GM19395 (cell line): Measurements from ENCODE around the gene SNAP47.

ENCODE experiments used
- ATAC-seq: cut with Tn5 transposase; IDR thresholded peaks from one replicate; pipeline ENCODE4 v1.9.1; 2021; ENCODE audit warnings: mild to moderate bottlenecking, moderate library complexity; ENCODE audit not compliant: unreplicated experiment

SNAP47 gene

DNA sequence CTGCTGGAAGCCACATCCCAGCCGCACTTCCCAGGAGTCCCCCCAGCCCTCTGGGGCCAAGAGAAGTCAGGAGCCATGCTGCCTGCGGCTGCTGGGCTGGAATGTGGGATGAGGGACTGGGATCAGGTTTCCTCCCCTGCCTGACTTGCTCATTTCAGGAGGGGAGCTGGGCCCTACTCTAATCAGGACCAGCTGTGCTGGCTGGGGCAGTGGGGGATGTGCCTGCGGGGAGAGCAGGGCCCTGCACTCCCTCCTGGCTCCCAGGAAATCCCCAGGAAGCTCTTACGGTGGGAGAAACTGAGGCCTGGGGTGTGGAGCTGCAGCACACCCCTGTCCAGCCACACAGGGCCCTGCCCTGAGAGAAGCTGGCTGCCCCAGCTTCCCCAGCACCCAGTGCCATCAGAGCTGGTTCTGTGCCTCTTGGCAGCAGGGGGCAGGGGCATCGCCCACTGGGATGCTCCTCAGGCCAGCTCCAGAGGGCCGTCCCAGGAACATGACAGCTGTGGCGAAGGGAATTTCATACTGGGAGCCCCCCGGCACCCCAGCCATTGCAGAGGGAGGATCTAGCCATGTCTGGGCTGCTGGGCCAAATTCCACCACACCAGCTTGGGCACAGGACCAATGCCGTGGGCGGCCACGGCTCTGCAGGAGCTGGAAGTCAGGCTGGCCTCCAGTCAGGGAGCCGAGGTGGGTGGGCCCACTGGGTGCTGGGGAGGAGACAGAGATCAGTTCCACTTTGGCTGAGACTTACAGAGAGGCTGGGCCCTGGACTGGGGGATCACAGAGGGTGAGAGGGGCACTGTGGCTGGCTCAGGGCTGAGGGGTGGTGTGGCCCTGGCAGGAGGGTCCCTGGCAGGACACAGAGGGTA lies 58.9 kb downstream of the SNAP47 start:
- no peak for ATAC-seq

DNA sequence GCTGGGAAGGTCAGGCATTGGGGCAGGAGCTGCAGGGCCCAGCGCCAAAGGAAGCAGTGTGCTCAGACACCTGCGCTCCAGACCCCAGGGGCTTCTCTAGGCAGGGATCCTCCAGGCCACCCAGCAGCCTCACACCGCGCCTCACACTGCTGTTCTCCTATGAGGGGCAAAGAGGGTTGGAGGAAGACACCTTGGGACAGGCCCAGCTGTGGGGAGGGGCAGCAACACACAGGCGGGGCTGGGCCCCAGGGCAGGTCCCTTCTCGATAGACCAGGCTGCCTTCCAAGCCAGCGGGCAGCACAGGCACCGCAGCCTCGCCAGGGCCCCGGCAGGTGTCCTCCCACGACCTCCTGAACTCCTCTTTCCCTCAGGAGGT lies 59.6 kb downstream of the SNAP47 start:
- ATAC-seq, result no peak

DNA sequence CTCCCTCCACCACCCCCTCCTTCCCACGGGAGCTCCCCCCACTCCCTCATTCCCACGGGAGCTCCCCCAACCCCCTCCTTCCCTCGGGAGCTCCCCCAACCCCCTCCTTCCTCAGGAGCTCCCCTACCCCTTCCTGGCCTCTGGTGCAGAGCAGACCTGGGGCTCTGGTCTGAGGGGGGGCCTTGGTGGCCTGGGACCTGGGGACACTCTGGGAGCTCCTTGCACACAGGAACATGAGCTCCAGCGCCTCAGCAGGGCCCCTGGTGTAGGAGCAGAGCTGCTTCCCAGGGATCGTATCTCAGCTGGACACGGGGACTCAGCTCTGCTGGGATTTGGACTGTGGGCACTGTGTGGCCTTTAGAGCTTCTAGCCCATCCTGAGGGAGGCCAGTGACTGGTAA lies 60.5 kb downstream of the SNAP47 start:
- no peak for ATAC-seq

DNA sequence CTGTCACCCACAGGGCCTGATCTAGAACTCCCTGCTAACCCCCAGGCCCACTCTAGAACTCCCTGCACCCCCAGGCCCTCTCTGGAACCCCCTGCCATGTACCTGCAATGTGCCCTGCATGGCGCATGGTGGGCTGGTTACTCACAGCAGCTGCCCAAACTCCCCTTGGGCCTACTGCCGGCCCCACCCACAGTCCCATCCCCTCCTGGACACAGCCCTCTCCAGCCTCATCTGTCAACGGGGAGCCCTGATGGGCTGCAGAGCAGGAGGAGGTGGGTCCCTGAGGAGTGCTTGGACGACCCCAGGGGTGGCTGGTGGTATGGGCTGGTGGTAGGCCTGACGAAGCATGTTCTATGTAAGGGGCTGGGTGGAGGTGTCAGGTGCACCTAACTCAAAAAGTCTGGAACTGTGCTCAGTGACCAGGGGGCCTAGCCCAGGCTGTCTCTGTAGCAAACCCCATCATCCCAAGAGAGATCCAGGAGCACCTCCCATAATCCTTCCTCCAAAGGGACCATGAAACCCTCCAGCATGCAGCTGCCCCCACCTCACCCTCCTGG lies 61.2 kb downstream of the SNAP47 start:
- no peak for ATAC-seq

DNA sequence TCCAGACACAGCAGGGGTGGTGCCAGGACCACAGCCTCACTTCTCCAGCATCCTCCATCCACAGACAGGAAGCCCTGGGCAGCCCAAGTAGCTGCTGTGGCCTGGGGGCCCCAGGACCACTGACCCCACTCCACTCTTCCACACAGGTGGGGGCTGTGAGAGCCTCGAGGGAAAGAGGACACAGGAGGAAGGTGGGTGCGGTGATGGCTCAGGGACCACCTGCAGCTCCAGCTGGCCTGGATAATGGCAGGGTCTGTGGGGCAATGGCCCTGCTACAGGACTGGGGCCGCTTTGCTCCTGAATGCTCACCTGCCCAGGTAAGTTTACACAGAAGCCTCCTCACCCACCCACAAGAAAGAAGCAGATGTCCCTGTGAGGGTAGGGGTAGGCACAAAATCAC lies 61.9 kb downstream of the SNAP47 start:
- no peak for ATAC-seq

DNA sequence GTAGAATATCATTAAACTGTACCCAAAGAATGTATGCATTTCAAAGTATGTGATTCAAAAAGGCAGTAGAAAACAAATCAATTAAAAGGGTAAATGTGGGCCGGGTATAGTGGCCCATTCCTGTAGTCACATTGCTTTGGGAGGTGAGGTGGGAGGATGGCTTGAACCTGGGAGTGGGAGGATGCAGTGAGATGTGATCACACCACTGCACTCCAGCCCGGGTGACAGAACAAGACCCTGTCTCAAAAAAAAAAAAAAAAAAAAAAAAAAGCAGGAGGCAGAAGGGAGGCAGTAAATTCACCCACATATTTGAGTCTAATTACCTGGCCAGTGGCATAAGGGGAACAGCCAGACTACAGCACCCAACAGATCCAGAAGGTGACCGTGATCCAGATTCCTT lies 62.4 kb downstream of the SNAP47 start:
- ATAC-seq, result no peak

DNA sequence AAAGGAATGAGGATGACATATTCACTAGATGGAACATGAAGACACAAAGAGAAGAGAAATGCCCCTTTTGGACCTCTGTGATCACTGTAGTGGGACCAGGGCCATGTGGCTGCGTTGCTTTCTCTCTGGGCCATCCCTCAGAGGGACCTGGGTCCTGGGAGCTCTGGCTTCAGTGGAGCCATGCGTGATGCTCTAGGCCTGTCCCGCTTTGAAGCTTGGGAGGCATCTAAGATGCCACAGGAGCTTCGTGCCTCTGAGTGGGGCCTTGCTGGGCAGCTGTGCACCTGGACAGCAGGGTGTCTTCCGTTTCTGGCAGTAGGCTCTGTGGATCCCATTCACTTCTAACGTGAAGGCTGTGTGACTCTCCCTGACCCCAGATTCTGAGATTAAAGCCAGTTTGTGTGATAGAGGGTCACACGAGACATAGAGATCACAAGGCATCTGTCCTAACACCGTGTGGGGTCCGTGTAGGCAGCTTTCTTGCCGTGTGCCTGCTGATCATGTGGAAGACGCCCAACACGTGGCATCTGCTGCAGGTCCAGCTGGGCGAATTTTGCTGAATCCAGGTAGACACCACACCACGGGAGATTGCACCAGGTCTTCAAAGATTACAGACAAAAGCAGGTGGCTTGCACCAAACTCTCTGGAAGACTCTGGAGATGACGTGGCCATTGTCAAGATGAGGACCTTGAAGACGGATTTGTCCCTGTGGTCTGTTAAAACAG lies 63.0 kb downstream of the SNAP47 start:
- ATAC-seq, result no peak

DNA sequence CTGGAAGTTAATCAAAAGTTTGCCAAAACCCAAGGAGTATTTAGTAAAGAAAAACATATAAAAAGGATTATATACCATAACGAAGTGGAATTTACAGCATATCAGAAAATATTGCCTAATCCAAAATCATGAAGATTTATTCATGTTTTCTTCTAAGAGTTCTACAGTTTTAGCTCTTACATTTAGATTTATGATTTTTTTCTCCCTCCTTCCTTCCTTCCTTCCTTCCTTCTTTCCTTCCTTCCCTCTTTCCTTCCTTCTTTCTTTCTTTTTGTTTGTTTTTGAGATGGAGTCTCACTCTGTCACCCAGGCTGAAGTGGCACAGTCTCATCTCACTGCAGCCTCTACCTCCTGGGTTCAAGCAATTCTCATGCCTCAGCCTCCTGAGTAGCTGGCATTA lies 64.5 kb downstream of the SNAP47 start:
- no peak for ATAC-seq

DNA sequence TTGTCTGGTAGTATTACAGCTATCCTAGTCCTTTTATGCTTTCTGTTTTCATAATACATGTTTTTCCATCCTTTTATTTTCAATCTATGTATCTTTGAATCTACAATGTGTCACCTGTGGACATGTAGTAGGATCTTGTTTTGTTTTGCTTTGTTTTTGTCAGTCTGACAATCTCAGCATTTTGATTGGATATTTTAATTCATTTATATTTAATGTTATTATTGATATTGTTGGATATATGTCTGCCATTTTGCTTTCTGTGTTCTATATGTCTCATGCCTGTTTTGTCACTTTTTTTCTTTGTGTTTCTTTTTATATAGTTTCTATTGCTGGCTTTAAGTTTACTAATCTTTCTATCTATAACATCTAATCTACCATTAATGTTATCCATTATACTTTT lies 68.7 kb downstream of the SNAP47 start:
- ATAC-seq, result no peak

DNA sequence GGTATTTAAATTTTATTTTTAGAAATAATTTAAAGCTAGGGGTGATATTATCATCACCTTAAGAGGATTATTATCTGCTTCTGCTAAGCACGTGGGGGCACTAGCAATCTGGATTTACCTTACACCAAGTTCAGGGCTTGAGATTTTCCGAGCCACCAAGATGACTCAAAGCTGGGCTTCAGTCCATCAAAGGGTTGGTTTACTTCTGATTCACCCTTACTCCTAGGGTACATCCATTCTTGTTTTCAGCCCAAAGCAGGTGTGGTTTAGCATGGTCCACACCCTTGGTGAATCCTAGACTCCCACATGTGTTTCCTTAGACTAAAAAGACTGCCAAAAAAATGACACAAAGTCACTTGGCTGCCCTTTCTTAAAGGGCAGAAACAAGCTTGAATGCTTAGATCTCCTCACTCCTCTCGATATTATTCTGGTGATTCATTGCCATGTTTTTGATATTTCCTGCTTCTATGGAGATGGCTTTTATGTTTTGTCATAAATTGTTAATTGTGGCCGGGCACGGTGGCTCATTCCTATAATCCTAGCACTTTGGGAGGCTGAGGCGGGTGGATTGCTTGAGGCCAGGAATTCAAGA lies 70.5 kb downstream of the SNAP47 start:
- no peak for ATAC-seq

DNA sequence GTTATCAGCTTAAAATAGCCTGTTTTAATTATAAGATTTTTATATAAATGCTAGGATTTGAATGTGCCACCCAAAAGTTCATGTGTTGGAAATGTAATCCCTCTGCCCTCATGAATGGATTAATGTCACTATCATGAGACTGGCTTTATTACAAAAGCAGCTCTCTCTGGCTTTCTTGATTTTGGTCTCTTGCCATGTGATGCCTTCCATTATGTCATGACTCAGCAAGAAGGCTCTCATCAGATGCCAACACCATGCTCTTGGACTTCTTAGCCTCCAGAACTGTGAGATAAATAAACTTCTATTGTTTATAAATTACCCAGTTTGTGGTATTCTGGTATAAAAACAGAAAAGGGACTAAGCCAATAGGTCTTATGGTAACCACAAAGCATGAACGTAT lies 73.3 kb downstream of the SNAP47 start:
- no peak for ATAC-seq

DNA sequence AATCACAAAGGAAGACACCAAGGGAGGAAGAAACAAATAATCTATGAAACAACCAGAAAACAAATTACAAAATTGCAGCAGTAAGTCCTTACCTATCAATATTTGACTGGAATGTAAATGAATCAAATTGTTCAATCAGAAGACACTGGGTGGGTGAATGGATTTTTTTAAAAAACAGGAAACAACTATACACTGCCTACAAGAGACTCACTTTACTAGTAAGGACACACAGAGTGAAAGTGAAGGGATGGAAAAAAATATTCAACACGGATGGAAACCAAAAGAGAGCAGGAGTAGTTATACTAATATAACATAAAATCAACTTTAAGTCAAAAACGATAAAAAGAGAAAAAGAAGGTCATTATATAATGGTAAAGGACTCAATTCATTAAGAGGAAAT lies 73.8 kb downstream of the SNAP47 start:
- ATAC-seq, result no peak

DNA sequence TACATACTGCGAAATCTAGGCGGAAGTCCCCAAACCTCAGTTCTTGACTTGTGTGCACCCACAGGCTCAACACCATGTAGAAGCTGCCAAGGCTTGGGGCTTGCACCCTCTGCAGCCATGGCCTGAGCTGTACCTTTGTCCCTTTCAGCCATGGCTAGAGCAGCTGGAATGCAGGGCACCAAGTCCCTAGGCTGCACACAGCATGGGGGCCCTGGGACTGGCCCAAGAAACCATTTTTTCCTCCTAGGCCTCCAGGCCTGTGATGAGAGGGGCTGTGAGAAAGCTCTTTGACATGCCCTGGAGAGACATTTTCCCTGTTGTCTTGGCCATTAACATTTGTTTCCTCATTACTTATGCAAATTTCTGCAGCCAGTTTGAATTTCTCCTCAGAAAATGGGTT lies 78.7 kb downstream of the SNAP47 start:
- no peak for ATAC-seq

DNA sequence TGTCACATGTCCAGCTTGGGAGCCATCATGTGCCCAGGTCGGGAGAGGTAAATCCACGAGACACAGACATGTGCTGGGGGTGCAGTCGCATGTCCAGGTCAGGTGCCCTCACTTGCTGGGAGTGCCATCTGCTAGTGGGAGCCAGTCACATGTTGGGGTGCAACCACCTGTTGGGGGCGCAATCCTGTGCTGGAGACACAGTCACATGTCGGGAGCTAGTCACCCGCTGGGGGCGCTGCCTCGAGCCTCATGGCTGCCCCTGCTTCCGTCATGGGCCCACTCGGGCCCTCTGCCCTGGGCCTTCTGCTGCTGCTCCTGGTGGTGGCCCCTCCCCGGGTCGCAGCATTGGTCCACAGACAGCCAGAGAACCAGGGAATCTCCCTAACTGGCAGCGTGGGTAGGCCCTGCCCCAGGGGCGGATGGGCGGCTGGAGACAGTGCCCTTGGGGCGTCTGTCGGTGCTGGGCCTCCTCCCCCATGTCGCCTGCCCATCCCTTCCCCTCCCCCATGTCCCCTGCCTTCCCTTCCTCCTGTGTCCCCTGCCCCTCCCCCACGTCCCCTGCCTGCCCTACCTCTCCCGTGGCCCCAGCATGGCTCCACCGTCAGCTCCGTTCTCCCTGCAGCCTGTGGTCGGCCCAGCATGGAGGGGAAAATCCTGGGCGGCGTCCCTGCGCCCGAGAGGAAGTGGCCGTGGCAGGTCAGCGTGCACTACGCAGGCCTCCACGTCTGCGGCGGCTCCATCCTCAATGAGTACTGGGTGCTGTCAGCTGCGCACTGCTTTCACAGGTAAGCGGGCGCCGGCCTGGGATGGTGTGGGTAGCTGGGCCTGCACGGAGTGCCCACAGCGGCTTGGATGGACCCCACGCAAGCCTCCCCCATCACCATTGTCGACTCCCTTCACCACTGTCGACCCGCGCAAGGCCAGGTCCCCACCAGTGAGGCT lies 80.5 kb downstream of the SNAP47 start, which contains the start of gene PRSS38:
Gene PRSS38 (plus strand): TSS at position 208 of the 942 bp plus-strand sequence. CDS start 42 bp downstream, at position 250.
- ATAC-seq, result no peak

DNA sequence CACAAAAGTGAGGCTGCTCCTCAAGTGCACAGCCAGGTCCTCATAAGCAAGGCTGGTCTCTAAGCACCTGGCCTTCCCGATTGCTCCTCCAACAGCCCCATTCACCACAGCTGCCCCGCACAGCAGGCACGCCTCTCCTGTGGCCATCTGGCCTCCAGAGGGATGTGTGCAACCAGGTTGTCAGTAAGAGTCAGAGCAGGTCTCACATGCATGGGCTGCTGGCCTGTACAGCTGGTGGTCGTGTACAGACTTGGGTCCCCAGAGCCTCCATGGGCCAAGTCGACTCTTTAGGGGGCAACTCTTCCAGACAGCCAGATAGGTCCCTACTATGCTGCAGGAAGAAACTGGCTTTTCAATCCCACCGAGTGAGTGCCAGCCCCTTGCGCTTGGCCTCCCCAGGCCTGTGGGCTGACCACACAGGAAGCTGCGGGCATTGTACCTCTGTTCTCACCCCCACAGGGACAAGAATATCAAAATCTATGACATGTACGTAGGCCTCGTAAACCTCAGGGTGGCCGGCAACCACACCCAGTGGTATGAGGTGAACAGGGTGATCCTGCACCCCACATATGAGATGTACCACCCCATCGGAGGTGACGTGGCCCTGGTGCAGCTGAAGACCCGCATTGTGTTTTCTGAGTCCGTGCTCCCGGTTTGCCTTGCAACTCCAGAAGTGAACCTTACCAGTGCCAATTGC lies 81.7 kb downstream of the SNAP47 start:
- ATAC-seq, result no peak

DNA sequence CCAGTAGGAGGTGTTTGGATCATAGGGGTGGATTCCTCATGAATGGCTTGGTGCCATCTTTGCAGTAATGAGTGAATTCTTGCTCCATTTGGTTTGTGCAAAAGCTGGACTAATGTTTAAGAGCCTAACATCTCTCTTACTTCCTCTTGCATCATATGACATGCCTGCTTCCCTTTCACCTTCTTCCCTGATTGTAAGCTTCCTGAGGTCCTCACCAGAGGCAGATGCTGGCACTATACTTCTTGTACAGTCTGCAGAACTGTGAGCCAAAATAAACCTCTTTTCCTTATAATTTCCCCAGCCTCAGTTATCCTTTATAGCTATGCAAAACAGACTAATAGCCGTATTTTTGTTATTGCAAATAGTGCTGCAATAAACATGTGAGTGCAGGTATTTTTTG lies 88.3 kb downstream of the SNAP47 start:
- ATAC-seq, result no peak

DNA sequence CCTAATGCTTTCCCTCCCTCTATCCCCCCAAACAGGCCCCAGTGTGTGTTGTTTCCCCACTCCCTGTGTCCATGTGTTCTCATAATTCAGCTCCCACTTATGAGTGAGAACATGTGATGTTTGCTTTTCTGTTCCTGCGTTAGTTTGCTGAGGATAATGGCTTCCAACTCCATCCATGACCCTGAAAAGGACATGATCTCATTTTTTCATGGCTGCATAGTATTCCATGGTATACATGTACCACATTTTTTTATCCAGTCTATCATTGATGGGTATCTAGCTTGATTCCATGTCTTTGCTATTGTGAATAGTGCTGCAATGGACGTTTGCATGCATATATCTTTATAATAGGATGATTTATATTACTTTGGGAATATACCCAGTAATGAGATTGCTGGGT lies 89.0 kb downstream of the SNAP47 start:
- ATAC-seq, result no peak

DNA sequence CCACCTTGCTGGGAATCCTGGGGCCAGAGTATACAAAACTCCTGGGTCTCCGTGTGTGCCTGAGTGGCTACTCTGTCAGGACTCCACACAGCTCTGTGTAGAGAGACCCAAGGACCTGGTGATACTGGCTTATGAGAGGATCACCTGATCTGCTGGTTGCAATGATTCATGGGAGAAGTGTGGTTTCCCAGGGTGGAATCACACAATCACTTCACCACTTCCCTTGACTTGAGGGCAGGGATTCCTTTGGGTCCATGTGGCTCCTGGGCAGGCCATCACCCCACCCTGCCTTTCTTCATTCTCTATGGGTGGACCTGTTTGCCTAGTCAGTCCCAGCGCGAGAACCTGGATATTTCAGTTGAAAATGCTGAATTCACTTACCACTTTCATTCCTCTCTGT lies 93.6 kb downstream of the SNAP47 start:
- no peak for ATAC-seq
